HG03064 (cell line): ENCODE measurements around the gene OSBPL2.

Experiments
- ATAC-seq: cut with Tn5 transposase; IDR thresholded peaks from one replicate; pipeline ENCODE4 v1.9.1; 2021; ENCODE audit warnings: low read depth; ENCODE audit not compliant: unreplicated experiment

The OSBPL2 gene

DNA sequence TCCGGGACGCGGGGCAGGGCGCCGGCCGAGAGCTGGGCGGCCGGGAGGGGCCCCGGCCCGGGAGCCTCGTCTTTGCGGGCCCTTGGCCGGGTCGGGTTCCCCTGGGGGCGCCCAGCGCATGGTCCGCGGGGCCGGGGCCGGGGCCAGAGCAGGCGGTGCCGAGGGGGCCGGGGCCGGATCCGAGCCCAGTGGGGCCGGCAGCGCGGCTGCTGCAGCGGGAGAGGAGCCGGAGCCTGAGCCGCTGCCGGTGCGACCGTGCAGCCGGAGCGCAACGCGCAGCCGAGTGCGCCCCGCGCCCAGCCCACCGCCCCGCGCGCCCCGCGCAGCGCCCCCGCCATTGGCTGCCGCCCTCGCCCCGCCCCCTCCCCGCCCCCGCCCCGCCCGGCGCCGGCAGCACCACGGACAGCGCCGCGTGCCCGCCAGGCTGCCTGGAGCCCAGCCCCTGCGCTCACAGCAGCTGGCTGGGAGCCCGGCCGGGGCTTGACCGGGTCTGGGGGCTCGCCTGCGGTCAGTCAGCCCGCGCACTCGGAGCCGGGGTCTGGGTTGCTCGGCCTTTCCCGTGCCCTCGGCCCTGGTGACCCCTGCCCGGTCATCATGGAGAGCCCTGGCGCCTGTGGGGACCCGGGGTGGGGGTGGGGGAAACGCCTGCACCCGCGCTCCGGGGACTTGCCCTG is 18.2 kb upstream of the OSBPL2 start, which contains the start of gene HRH3:
HRH3 (minus strand) TSS at position 287 of the 674 bp plus-strand sequence. CDS start 308 bp downstream, outside the sequence.
- no peak for ATAC-seq

DNA sequence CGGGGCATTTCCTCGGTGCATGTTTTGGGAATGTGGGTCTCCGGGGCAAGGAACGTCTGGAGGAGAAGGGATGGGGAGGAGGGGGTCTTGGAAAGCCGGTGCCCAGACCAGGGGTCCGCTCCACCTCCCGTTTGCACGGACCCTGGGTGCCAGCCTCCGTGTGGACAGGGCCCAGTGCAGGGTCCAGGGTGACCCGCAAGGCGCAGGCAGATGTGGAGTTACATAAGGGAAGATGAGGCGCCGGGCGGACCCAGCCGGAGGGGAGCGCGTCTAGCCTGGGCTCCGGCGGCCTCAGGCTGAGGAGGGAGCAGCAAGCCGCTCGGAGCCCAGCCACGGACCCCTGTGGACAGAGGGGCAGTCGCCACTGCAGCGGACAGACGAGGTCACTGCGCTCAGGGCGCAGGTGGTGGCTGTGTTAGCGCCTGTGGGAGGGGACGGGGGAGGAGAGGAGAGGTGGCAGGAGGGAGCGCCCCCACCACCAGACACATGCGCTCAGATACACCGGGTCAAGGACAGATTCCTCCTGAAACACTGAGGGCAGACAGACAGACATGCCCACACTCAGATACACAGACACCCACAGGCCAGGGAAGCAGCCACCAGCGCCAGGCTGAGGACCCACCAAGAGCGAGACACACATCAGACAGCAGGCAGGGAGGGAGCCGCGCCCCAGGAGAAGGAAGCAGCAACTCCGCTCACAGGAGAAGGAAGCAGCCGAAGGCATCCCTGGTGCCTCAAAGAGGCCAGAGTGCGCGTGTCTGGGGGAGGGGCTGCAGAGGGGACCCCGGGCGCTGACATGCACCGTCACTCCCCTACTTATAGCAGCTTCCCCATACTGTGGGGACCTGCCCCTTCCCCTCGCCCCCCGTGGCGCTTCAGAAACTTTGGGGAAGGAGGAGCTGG is 17.4 kb upstream of the OSBPL2 start:
- no peak for ATAC-seq

DNA sequence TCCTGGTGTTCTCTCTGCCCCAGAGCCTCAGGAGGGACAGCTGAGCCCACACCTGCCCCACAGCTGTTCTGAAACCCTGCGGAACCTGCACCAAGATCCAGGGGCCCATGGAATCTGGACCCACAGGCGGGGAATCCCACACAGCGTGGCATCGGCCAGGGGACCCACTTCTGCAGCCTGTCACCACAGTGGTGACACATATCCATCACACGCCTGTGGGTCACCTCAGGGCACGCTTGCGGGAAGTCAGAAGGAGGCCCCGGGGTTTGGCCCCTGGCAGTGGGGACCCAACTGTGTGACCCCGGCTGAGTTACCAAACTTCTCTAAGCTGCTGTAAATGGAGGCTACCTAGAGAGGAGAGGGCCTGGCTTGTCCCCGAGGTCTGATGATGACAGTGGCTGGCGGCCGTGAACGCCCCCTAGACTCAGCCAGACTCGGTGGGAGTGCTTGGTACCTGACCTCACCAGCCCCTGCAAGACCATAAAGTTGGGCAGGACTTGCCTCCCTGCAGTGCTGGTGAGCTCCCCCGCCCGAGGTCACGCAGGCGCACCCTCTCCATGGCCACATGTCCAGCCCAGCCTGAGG is 16.0 kb upstream of the OSBPL2 start:
- ATAC-seq = no peak

DNA sequence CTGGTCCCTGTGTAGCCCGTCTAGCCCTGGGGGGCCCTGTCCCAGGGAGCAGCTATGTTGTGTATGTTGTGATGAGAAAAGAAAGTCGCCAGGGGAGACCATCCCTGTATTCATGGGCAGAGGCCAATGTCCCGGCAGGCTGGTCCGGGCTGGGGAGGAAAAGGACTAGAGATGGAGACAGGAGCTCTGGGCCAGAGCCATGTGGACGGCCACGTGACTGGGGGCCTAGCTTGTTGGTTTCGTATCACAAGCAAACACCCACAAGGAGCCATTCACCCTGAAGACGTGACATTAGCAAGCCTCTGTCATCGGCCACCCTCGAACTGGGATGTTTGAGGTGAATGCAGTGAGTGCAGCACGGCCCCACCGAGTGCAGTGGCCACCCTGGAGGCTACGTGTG is 15.3 kb upstream of the OSBPL2 start:
- ATAC-seq = no peak

DNA sequence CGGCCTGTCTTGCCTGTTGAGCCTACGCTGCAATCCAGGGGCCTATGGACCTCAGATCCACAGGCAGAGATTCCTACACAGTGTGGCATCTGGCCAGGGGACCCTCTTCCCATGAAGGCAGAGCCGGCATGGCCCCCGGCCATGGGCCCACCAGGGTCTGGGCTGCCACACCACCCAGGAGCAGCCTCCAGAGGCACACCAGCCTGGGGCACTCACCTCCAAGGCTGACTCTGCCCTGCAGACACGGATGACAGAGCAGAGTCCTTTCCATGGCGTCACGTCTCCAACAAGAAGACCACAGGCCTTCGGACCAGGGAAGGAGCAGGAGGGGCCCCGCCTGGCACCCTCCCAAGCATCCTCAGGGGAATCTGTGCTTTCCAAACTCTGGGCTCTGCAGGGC is 14.8 kb upstream of the OSBPL2 start:
- ATAC-seq = no peak

DNA sequence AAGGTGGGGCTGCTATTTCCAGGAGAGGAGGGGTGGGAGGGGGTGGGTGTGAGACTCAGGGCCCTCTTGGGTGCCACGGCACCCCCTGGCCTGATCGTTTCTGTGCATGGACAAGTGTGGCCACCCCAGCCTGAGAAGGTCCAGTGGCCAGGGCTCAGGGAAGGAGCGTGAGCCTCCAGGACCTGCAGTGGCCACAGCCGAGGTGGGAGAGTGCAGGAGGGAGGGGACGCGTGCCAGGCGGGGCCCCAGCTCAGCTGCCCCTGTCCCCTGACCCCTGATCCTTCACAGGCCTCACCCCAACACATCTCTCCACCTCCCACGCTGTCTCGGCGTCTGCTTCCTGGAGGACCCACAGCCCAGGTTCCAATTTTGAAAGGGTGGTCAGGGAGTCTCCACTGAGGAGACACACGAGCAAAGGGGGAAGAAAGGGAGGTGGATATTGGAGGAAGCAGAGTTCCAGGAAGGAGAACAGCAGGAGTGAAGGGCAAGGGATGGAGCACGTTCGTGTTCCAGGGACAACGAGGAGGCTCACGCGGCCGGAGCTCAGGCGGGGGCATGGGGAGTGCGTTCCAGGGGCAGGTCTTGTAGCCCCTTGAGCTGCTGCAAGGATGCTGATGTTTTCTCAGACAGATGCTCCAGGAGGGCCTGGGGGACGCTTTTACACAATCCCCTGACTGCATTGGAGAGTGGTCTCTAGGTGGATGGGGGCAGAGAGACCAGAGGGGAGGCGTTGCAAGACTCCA is 14.0 kb upstream of the OSBPL2 start:
- no peak for ATAC-seq

DNA sequence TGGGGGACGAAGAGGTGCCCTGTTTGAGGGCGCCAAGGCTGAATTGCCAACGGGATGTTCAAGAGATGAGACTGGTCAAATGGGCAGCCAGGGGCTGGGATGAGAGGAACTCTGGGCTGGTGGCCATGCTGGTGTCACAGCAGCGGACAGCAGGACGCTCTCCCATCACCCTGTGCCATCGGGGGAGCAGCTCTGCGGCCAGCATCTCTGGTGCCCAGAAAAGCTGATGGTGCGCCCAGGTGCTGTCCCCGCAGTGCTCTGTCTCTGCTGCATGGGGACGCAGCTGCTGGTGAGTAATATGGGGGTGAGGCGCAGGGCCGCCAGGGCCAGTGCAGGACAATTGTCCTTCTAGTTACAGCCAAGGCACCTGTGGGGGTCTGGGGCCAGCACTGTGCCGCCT is 13.3 kb upstream of the OSBPL2 start:
- ATAC-seq = no peak

DNA sequence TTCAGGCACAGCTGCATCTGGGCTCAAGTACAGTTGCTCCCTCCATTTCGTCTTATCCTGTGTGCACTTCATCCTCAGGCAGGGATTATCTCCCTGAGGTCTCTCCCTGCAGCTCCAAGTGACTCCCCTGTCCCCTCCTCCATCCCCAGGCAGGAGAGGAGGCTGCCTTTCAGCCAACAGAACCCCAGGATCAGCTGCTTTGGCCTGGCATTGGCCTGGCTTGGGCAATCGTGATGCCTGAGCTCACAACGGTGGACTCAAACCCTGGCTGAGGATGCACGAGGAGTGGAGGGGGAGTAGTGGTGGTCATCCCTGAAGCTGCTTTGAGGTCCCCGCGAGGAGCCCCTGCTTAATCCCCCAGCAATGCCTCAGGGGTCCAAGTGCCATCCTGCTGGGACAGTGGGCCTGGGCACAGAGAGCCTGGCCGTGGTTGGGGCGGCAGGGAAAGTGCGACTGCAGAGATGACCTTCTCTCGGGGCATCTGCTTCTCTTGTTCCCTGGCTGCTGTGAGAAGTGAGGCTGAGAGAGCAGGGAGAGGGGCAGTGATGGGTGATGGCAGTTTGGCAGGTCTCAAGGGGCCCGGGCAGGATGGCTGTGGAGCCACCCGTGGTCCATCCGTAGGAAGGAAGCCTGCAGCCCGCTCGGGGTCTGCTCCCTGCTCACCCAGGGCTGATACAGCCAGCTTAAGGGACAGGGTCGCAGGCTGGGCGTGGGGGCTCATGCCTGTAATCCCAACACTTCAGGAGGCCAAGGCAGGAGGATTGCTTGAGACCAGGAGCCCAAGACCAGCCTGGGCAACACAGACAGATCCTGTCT is 12.3 kb upstream of the OSBPL2 start:
- no peak for ATAC-seq

DNA sequence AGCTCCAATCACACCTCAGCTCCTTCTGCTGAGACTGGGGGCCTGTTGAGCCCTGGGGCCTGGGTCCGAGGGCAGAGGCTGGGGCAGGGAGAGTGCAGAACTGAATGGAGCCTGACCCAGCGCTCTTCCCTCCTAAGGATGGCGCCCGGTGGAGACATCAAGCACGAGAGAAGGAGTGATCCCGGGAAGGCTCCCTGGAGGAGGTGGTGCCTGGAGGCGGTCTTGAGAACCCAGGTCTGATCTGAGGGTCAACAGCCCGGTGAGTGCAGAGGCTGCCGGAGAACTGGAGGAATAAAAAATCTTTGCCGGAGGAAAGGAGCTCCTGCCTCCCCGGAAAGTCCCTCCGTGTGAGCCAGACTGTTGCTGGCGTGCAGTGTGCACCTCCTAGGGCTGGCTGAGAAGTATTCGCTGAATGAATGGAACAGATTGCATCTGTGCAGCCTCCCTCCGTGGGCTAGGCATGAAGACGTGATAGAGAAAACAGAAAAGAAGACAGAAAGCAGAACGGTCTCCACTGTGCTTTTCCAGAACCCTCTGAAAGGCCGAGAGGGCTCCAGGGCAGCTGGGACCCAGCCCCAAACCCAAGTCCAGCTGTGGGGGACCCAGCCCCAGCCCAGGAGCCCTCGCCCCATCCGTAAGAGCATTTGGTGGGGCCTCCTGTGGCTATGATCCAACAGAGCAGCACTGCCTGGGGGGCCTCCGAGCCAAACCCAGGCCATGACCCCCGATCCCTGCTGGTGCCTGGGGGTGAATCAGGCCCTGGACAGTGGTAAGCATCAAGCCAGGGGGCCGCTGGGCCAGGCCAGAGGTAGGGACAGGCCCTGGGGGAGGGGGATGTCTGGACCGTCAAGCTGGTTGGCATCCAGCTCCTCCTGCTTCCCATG is 11.4 kb upstream of the OSBPL2 start:
- ATAC-seq = no peak

DNA sequence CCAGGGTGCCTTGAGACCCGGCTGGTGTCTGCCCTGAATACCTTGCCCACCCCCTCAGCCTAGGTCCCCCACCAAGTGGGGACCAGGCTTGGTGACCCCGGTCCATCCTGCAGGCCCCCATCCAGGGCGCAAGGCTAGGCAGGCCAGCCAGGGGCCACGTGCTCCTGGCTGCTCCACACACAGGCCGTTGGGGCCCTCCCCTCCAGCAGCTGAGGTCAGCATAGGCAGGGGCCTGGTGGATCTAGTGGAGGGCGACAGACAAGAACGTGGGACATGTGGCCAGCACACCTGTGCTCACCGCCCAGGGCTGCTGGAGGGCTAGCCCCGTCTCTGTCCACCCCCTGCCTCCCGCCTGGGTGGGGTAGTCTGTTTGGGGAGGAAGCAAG is 10.7 kb upstream of the OSBPL2 start:
- no peak for ATAC-seq

DNA sequence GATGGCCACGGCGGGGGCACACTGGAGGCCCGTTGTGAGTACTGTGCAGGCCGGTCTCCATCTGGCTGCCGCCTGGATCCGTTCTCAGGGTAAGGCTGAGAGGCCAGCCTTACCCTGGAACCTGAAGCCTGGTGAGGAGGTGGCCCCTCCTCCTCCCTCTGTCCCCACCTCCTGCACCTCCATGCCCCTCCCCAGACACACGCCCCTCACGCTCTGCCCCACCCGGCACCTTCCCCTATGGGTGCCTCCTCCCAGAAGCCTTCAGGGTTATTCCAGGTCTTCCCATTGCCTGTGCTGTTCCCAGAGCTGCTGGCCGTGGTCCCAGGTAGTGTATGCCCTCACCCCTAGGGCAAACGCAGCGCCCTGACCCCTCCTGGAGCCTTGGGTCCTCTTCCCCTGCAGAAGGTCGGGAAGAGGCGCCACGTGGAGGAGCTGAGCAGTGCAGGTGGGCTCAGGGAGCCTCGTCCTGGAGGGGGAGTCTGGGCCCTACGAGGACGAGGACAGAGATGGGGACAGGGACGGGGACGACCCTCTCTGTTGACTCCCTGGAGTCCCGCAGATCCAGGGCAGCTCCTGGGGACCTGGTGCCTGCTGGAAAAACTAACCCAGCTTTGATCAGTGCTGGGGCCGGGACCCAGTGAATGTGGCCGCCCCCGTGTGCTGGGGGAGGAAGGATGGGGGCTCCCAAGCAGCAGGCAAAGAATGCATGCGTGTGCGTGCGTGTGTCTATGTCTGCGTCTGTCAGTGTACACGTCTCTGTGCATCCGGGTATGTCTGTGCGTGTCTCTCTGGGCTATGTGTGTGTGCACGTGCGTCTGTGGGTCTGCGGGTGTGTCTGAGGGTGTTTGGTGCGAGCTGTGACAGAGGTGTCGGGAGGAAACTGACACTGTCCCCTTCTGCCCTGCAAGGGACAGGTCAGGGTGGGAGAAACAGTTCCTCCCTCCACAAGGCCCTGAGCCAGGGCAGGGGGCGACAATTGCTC is 10.1 kb upstream of the OSBPL2 start:
- ATAC-seq = no peak

DNA sequence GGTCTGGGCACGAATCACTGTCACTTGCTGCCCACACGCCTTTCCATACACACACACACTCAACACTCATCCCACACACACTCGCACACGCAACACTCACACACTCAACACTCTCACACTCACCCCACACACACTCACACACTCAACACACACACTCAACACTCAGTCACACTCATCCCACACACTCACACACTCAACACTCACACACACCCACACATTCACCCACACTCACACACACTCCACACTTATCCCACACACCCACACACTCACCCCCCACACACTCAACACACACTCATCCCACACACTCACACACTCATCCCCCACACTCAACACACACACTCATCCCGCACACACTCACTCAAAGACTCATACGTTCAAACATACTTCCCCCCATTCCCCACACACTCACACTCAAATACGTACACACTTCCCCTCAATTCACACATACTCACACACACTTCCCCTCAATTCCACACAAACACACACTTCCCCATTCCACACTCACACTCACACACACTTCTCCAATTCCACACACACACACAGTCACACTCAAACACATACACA is 9.3 kb upstream of the OSBPL2 start:
- ATAC-seq = no peak

DNA sequence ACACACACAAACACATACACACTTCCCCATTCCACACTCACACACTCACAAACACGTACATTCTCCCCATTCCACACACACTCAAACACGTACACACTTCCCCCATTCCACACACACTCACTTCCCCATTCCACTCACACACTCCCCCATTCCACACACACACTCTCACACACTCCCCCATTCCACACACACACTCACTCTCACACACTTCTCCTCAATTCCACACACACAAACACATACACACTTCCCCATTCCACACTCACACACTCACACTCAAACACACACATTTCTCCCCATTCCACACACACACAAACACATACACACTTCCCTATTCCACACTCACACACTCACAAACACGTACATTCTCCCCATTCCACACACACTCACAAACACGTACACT is 8.7 kb upstream of the OSBPL2 start:
- no peak for ATAC-seq

DNA sequence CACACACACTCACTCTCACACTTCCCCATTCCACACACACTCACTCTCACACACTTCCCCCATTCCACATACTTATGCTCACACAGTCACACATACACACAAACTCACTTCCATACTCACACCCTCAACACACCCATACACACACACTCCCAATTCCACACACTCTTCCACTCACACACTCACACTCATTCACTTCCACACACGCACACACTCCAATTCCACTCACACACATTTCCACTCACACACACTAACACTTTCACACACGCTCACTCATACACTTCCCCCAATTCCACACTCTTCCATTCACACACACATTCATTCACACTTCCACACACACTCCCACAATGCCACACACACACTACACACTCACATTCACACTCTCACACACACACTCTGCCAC is 8.0 kb upstream of the OSBPL2 start:
- ATAC-seq = no peak

DNA sequence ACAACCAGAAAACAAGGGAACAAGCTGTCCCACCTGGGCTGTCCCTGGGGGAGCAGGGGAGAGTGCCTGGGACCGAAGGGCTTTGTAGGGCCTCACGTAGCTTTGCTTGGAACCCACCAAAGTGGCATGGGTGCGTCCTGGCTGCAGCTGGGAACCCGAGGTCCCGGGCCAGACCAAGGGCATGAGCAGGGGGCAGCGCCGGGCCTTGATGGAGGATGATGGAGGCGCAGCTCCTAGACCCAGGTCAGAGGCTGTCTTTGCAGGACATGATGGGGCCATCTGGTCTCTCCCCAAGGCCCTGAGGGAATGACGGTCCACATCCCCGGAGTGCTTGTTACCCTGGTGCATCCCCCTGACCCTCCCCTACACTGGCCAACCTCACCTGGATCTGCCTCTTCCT is 7.6 kb upstream of the OSBPL2 start:
- ATAC-seq = no peak

DNA sequence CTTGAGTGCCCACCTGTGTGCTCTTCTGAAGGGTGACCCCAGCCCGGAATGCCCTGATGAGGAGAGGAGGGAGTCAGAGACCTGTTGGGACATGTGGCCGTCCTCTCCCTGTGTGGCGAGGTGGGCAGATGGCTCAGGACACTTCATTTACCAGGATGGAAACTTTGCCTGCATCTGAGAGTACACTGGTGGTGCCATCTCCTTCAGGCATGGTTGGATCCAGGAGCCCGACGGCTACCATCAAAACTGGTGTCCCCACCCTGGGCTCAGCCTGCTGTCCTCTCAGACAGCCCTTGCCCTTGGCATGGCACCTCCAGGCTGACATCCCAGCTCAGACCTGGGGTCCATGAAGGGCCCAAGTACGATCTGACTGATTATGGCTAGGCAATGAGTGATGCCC is 7.0 kb upstream of the OSBPL2 start:
- ATAC-seq = no peak

DNA sequence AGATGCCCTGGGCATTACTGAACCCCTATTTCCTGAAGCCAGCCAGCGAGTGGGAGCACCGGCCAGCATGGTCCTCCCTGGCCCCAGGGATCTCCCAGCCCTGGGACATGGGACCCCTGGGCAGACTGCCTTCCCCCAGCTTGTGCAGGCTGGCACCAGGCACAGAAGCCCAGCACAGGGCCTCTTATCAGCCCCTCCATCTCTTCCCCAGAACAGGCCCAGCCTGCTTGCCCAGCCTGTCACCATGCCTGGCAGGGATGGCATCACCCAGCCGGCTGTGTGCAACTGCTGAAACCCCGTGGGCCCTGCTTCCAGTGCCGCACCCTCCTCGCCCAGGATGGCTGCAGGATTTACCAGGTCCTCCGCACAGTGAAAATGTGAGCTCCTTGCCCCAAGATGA is 6.1 kb upstream of the OSBPL2 start:
- ATAC-seq = no peak
